IPS DF 4.7 (cell line): Measurements from ENCODE around the gene SAMD13.

Experiments
- DNase-seq: peaks from one replicate; pipeline ENCODE4 v3.0.0-alpha.2; 2013; ENCODE audit warnings: low spot score; ENCODE audit errors: extremely low read depth

The SAMD13 gene

DNA sequence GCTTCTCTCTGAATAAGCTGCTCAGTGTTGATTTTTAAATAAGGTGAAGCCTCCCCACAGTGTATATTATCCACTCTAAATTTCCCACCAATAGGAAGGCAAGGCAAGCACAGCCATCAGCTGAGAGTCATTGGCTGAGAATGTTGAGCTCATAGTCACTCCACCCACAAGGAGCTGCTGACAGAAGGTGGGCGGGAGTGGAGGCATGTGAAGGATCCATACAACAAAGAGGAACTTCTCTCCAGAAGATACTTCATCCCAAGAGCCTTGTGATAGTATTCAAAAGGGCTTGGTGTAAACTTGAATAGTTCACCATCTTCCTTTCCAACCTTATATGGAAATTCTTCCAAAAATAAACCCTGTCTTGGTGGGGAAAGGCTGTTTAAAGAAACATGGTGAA, 42.8 kb downstream of the SAMD13 start:
- no peak for DNase-seq

DNA sequence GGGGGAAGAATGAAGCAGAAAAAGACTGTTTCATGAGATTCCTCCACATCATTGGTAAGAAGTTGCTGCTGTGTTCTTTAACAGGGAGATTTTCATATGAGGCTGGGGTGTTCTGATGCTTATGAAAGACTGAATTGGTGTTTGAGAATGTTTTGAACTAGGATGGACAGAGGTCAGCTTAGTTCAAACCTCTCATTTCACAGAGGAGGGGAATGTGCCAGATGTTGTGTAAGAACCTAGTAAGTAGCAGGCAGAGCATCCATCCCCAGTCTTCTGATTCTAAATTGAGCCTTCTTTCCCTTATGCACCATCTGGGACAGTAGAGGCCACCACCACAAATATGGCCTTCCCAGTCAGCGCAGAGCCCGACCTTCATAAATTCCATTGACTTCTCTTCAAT, 43.7 kb downstream of the SAMD13 start:
- DNase-seq, result no peak

DNA sequence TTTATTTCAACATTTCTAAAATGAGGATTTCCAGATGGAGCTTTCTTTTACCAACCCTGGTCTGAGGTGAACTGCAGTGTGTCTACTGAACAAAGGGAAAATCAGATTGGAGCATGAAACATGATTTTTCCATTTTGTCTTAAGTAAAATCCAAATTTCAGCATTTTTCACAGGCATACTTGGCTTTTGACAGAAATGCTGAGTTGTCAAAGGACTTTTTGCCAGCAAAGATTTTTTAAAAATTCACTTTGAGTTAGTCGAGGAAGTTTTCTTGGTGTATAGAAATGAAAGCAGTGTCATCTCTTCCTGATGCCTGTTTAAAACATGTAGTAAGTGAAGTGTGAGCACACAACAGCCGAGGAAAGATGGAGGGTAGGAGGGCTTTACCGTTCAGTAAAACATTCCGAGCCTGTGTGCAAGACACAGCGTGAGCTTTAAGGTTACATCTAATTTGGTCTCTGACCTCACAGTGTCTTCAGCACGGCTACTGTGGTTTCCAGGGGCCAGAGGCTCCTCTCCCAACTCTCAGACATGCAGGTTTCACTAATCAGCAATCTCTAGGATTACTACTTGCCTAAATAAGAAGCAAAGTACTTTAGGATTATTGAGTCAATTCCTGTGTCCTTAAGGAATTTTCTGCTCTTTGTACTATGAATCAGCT, 45.9 kb downstream of the SAMD13 start:
- DNase-seq, result no peak

DNA sequence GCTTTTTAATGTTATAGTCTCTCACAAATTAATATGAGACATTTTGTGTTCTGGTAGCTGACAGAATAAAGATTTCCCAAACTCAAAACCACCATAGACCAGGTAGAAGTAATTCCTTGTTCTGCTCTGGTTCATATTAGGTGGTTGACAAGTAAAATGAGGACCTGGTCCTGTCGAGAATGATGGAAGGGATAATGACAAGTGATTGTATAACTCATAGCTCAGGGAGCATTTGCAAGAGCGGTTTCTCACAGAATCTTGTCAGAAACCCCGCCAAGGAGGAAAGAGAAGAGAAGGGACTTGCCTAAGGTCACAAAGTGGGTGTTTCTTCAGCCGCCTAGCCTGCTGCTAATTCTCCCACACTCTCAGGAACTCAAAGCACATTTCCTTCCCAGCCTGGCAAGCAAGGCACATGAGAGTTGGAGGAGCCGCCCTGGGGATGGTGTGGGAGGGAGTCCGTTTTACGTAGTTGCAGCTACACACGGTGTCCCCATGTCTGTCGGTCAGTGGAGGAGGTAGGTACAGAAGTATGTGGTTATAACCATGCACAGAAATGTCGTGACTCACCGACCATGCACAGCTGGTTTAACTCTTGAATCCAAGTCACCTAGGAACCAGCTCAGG, 46.5 kb downstream of the SAMD13 start:
- no peak for DNase-seq

DNA sequence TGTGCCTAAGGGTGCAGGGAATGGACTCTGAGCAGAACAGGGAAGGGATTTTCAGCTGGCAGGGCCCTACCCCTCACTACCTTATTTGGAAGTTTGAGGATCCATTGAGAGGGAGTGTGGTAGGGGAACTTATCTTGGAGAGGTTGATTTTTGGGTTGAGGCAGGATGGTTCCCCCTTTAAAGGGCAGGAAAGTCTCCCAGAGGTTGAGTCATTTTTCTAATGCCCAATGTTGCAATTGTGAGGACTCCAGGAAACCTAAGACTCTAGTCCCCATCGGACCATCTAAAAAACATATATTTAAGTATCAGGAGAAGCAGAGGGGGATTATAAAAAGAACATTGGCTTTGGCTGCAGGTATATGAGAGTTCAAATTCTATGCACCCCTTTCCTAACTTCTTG, 47.3 kb downstream of the SAMD13 start:
- no peak for DNase-seq

DNA sequence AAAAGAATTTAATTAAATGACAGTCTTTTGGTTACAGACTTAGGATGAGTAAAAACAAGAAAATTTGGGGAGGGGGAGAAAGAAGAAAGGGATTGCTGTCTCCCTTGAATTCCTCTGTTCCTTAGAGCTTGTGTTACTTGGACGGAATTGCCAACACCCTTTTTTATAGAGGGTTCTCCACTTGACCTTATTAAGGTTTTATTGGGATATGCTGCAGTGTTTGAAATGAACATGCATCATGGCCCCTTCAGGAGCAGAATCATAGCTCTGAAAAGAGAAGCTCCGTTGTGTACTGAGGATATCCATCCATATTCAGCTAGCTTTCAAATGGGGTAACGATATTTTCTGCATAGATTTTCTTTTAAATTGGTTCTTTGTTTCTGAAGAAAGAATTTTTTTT, 48.6 kb downstream of the SAMD13 start:
- DNase-seq, result no peak

DNA sequence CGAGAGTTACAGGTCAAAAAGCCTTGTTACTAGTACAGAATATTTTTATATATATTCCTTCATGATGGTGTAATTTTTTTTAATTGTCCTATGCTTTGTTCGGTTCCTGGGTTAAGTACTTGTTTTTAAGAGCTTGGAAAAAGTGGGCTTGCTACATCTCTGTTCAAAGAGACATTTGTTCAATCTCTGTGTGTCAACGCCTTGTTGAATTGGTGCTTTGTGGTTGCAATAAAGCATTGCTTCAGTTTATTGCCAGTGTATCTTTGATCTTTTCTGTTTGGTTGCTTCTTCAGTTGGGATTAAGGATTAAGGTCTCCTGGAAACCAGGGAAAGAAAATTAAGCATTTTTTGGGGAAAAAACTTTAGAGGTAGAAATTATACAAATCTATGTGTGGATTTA, 49.0 kb downstream of the SAMD13 start:
- DNase-seq, result no peak

DNA sequence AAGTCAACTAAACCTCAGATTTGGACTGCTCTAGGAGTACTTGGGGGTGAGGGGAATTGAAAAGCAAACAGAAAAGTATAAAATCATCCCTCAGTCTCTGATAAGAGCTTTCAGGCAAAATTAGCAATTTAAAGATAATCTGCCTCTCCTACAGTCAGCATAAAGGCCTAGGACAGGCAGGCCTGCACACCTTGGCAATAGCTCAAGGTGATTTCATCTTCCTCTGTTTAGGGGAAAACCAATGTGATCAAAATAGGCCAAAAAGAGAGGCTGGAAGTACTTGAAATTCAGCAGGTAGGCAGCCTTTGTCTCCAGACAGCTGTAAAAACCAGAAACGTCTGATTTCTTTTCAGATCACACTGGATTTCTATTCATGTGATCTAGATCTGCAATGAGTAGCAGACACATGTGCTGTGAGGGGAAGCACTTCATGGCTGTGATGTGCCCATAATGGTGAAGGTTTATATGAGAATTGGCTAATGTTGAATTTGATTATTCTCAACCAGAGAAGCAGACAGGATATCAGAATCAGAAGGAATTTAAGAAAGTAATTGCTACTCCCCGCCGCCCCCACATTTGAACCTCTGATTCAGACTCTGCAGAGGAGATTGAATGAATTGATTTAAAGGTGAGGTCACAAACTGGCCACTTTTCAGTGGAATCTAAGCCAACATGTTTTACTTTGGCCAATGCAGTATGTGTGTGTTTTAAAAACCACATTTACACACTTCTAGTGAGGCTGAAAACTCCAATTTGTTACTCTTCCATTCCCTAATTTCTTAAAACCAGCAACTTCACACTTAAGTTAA, 51.0 kb downstream of the SAMD13 start:
- no peak for DNase-seq

DNA sequence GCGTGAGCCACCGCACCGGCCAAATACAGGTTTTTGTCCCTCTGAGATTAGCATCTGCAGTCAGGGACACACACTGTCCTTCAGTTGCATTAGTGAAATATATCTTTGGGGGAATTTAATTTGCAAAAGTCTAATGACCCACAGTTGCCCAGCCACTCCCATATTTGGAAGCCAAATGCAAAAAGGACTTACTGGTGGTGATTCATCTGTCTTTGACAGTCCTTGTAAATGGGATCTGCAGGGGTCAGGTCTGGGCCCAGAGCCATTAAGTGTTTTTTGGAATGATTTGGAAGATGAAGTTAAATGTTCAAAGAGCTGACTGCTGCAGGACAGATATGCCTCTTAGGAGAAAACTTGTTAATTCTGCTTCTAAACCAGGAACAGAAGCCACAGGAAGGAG, 52.2 kb downstream of the SAMD13 start:
- no peak for DNase-seq

DNA sequence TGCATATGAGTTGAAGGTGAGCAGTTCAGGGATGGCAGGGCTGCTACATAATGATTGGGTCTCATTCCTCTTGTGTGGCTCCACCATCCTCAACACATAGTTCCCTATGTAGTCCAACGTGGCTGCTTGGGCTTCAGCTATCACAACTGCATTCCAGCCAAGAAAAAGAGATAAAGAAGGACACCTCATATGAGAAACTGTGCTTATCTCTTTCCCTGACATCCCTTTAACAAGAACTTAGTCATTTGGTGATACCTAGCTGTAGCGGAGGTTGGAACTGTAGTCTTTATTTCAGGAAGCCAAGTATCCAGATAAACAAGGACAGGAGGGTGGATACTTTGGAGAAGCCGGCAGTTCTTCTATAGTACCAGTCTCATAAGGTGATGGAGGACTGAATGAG, 54.0 kb downstream of the SAMD13 start:
- DNase-seq, result no peak

DNA sequence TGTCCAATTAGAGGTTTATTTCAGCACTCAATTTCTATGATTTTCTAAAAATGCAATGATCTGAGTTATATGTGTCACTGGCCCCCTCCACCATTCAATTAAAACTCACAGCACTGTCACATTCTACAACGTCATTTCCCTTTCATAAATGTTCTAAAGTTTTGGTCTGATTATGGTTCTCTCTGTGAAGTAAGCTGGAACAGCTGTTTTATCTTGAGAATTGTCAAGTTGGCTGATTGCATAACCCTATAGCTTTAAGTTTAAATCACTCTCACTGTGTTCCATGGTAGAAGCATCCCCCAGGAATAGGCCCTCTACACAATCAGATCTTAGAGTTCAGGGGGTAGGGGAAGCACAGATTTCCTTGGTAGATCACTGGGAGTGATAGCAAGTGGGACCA, 55.4 kb downstream of the SAMD13 start:
- DNase-seq, result no peak

DNA sequence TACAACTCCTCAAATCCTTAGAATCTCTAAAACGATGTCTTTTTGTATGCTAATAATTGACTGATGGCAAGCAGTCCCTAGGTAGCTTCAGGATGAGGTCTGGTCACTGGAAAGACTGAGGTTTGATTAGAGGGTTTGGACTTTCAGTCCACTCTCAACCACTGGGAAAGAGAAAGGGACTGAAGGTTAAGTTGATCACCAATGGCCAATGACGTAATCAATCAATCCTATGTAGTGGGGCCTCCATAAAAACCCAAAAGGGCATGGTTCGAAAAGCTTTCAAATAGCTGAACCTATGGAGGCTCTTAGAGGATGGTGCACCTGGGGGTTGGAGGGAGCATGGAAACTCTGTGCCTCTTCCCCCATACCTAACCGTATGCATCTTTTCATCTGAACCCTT, 57.2 kb downstream of the SAMD13 start:
- no peak for DNase-seq

DNA sequence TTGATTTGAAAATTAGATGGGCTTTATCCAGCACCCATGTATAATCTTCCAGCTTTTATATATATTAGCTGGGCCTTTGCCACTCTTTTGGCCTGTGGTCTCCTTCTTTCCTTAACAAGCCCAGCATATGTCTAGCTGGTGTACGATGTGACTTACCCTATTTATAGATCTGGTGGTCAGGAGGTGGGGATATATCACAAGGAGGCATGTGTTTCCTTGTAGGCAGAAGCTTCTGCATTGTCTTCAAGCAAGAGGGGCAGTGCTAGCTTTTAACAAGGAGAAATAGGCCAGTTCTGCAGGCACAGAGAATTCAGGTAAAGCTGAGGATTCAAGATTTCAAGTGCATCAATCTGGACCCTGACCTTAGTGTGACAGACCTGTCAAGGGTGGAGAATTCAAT, 58.8 kb downstream of the SAMD13 start:
- no peak for DNase-seq

DNA sequence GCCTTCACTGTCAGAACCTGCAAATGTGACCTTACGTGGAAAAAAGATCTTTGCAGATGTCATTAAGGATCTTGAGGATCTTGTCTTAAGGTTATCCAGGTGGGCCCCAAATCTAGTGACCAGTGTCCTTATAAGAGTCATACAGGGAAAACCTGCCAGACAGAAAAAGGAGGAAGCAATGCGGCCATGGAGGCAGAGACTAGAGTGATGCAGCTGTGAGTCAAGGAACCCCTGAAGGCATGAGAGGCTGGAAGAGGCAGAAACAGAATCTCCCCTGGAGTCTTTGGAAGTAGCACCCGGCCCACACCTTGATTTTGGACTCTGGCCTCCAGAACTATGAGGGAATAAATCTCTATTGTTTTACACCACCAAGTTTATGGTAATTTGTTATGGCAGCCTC, 60.3 kb downstream of the SAMD13 start:
- no peak for DNase-seq

DNA sequence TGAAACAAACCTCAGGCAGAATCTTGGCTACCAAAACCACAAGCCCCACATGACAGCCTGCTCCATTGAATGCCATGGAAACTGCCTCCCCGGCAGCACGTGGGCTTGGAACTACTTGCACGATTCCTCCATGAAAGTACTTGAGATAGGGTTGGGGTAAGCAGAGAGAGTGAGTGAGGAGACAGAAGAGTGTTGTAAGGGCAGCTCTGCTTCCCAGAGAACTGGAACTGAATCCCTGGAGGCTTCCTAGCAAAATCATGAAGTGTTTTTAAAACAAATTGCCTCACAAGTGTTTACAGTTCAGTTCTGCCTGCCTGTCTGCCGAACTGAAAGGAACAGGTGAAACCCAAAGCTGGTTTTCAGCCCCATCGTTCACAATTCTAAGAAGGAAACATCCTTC, 61.5 kb downstream of the SAMD13 start:
- DNase-seq, result no peak

DNA sequence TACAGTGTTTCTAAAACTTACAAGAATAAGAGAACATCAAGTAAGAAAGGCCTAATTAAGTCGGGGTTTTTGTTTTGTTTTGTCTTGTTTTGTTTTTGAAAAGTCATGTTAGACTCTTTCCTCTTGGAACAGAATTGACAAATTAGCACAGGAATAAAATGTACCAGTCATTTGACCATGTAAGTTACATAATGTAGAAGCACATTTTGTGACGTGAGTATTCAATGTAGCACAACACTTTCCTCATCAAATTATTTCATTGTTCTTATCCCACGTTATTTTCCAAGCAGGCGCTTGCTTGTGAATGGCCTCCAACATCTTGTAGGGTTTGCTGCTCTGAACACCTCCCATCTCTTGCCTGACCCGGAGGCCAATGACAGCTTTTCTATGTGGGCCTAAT, 62.1 kb downstream of the SAMD13 start:
- no peak for DNase-seq

DNA sequence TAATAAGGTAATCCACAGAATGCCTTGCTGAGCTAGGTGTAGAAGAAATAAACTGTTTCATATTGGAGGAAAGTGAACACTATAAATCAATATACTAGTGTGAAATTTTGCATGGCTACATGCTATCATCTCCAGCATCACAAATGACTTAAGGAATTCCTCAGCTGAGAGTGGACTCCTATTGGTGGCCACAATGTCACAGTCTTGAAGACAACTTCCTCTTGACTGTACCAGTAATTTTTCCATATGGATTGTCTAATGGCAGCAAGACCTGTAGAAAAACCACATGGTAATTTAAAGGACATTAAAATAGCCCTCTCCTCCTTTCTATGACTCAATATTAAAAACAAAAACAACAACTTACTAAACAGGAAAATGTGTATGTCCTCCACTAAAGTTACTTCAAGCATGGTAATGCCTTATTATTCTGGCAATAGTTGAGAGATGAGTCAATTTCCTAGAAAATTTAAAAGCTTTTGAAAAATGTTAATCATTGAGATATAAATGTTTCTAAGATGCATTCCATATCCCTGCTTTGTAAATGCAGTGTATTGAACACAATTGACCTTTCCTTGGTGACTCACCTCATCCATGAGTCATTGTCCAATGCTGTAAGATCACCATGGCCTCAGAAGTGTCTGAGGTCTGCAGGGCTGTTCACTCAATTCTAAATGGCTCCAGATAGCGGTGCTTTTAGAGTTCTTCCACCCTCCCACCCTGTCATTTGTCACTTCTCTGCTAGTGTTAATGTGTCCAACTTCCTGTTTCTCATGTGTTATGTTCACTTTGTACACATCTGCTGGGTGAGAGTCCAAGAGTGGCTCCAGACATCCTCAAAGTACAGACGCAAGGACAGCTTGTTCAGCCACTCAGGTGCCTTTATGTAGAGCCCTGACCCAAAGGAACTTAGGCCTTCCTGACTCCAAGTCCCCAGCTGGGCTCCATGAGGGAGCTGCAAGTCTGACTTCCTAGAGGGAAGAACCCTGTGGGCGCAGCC, 64.0 kb downstream of the SAMD13 start:
- DNase-seq, result no peak

DNA sequence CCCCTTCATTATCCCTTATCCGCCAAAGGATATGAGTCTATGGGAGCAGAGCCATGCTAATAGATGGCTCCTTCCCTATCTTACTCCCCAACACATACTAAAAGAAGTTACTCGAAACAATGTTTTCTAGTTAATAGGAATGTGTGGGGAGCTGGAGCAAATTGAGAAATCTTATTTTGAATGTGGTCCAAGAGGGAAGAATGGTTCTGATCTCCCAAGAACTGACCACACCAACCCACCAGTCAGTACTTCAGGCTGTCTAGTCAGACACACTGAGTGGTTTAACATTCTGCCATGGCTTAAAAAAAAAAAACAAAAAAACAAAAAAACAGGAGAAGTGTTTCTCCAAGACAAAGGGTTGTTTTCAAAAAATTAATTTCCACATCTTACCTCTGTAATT, 65.3 kb downstream of the SAMD13 start:
- no peak for DNase-seq

DNA sequence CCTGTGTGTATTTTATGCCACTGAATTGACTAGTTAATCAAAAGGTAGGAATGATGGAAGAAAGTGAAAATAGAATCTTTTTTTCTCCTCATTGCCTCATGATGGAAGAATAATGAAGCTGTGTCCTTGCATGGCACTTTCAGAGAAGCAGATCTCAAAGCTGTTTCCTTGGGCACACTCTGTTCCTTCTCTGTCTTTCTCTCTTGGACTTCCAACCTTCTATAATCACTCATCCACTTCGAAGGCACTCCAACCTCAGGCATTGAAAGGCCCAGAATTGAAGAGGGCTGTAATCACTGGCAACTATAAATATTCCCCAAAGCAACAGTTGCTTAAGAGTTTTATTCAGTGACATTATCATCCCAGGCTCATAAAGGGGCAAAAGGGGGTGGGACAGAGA, 65.7 kb downstream of the SAMD13 start:
- no peak for DNase-seq

DNA sequence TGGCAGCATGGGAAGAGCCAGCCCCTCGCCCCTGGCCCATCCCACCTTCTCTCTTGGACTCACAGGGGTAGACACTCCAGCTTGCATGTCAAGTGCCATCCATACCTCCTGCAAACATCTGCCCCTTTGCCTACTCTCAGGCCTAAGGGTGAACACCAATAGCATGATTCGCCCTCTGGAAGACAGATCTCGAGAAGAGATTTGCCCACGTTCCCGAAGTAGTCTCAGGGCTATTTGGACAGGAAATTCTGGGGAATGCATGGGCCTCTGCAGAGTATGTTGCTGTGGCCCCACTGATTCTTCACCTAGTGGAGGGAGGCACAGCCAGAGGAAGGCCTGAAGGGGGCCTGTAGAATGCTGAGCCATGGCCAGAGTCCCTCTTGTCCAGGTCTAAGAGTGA, 66.9 kb downstream of the SAMD13 start:
- DNase-seq, result no peak

DNA sequence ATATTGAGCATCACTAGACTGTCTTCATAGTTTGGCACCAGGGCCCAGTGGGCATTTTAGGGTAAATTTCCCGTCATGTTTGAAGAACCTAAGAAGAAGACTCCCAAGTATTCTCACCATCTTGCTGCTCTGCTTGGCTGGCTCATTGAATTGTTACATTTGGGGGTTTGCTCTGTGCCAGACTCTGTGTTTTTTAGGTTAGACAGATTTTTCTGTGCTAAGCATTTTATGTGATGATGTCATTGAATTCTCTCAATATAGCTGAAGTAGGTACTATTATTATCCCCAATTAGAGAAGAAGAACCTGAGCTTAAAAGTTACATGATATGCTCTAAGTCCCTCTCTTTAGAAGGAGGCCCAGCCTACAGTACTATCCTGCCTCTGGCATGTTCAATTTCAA, 68.8 kb downstream of the SAMD13 start:
- DNase-seq, result no peak
